Measurements from ENCODE around the gene NCF2. TPM values are rescaled to one million over a fixed set of nuclear protein-coding genes. Genes with fewer than 3 reads are reported as not detected.

Gene NCF2
- total and polyA plus RNA-seq, 2 donors (not counting 3 experiments of a cell fraction or from before 2014, with no cell fraction given), result 0.03 TPM; not detected in 1

- Histone ChIP-seq H3K9ac (replicated peaks; ENCODE audit: extremely low read depth, insufficient read depth, low read length) (no peak overlapping the region), H3K9me1 (replicated peaks; ENCODE audit: control insufficient read depth, extremely low read depth, insufficient read depth, low read length) (no peaks in the 10 kb centered on the region), H4K20me1 (replicated peaks; ENCODE audit: control insufficient read depth, extremely low read depth, insufficient read depth, low read length) (no peaks in the 10 kb centered on the region), H3K27ac (ENCODE audit: insufficient read depth, low read depth, low read length) (no peak overlapping the region), H3K4me3 (replicated peaks in 1 of 3; ENCODE audit: insufficient read depth in 1 of 3, low read depth in 1 of 3, low read length in 3 of 3) (no peak overlapping the region), H3K79me2 (ENCODE audit: control insufficient read depth, insufficient read depth, low read length) (no peaks in the 10 kb centered on the region), H3K4me1 (ENCODE audit: control insufficient read depth, extremely low read depth, insufficient read depth, low read length) (peaks cover 4% of the 10 kb centered on the region), H3K27me3 (ENCODE audit: control insufficient read depth in 2 of 2, insufficient read depth in 2 of 2, low read length in 2 of 2) (no peaks in the 10 kb centered on the region), H3K4me2 (ENCODE audit: insufficient read depth, low read length) (no peak overlapping the region), H3K36me3 (ENCODE audit: control insufficient read depth in 2 of 2, extremely low read depth in 1 of 2, insufficient read depth in 2 of 2, low read length in 2 of 2) (no peaks in the 10 kb centered on the region), H3K9me3 (replicated peaks; ENCODE audit: control insufficient read depth, insufficient read depth, low read length) (no peaks in the 10 kb centered on the region), H2AFZ (ENCODE audit: low read depth, low read length) (no peak overlapping the region)
- intact Hi-C loops (cut with micrococcal nuclease), result no loop called here
- POLR2A ChIA-PET, result no interaction called here
- no peak for FAIRE-seq
- TF ChIP-seq CTCF (IDR thresholded peaks at IDR 0.05; ENCODE audit: extremely low read depth in 1 of 2, insufficient read depth in 1 of 2, low read depth in 1 of 2, low read length in 2 of 2) (no peak), FOS (IDR thresholded peaks at IDR 0.05; ENCODE audit: borderline replicate concordance, insufficient read depth, low read length) (no peak), JUN (IDR thresholded peaks at IDR 0.05; ENCODE audit: borderline replicate concordance, insufficient read depth, insufficient read length, low read depth) (no peak), POLR2AphosphoS5 (IDR thresholded peaks at IDR 0.05; ENCODE audit: insufficient read depth, low read depth, low read length) (no peak), EZH2 (IDR thresholded peaks at IDR 0.05; ENCODE audit: borderline replicate concordance, low read depth, low read length, severe bottlenecking) (no peak), POLR2A (IDR thresholded peaks at IDR 0.05; ENCODE audit: low read depth, low read length) (no peak), MYC (IDR thresholded peaks at IDR 0.05; ENCODE audit: low read depth, low read length) (no peak), GATA2 (IDR thresholded peaks at IDR 0.05; ENCODE audit: insufficient read depth, insufficient read length, low read depth, low read length) (no peak), MAX (IDR thresholded peaks at IDR 0.05; ENCODE audit: insufficient read depth, insufficient read length) (no peak)
- CTCF ChIA-PET, result no interaction called here
- no peak for DNase-seq (ENCODE audit: low read depth, low spot score)
- no TSS peak for BruUV-seq (replicated peaks)
- dilution Hi-C loops (cut with MboI; ENCODE audit: extremely low pct_ligation_motif_present, low sequenced_read_pairs), result no loop called here
Measured at GRCh38 chr1:183569801-183570200, 20.5 kb downstream of the NCF2 start.

Measured in endothelial cell of umbilical vein (primary cell).